Lower lobe of right lung (tissue), 2 donors: Measurements from ENCODE around the gene PLK2. TPM values are rescaled to one million over a fixed set of nuclear protein-coding genes. Genes with fewer than 3 reads are reported as not detected.
A peak's percentile ranks its signal among the peaks of the same experiment; 100 is the strongest.

ENCODE experiments used
- ATAC-seq, 2 donors: fragments of 200-7000 bp; cut with Tn5 transposase; one replicate each; pipeline ENCODE4 v1.9.1; 2020 to 2022; ENCODE audit warnings: mild to moderate bottlenecking in 2 of 2, moderate library complexity in 2 of 2
- DNase-seq: peaks from one replicate; pipeline ENCODE4 v3.0.0-alpha.2; 2020
- H3K27ac ChIP-seq: fragments of 200-600 bp; one replicate; pipeline ENCODE4 v1.8.0; 2022
- H3K27me3 ChIP-seq: fragments of 200-600 bp; one replicate; pipeline ENCODE4 v1.8.0; 2022; ENCODE audit warnings: low read depth
- H3K36me3 ChIP-seq: fragments of 200-600 bp; one replicate; pipeline ENCODE4 v1.8.0; 2022; ENCODE audit warnings: mild to moderate bottlenecking
- H3K4me1 ChIP-seq: fragments of 200-600 bp; one replicate; pipeline ENCODE4 v1.8.0; 2022
- H3K4me3 ChIP-seq: fragments of 200-600 bp; one replicate; pipeline ENCODE4 v1.8.0; 2022; ENCODE audit warnings: mild to moderate bottlenecking
- H3K9me3 ChIP-seq: fragments of 200-600 bp; one replicate; pipeline ENCODE4 v1.8.0; 2022
- intact Hi-C: fragments of 100-400 bp; cut with DNase I; formaldehyde crosslinking; loops from one replicate; pipeline ENCODE4 v1.11.0; 2022
- total RNA-seq: library from RNA; stranded (reverse); fragmentation: NEBNext Ultra II Directional; extraction: Animal tissue kit (Norgen Biotek cat#: 25700); gene quantifications from one replicate; pipeline ENCODE4 v1.2.1, GENCODE V29; 2021
- TF ChIP-seq, protein P1 (sequence below): fragments of 200-600 bp; IDR thresholded peaks from one replicate; pipeline ENCODE4 v1.8.0; 2022; ENCODE audit warnings: antibody characterized with exemption, mild to moderate bottlenecking
- donor health status: DM: no; HTN: yes; CAD: no; lungs with severe emphysema.

The PLK2 gene
- total RNA-seq, 1 donor from 2014 or later, result 37.5 TPM

DNA sequence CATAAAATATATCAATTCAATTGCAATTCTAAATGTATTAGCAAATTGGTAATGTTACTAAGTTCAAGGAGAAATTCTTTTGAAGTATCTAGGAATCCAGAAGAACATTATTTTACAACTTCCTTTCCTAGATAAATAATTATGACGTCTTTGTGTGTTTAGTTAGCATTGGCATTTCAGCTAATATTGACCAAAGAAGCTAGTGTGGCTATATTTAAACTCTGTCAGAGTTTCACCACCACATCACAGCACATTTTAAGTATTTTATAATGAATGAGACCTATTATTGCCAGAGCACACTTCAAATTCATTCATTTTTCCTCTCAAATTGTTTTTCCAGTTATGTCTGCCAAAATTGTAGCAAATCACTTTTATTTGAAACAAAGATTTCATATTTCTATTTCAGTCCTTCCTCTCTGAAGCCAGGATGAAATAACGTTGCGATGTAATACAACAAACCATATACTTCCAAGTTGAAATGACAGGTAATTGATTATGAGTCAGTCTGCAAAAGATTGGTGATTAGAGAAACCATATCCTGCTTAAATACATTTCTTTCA lies 18.9 kb downstream of the PLK2 start:
- TF ChIP-seq, protein P1, sequence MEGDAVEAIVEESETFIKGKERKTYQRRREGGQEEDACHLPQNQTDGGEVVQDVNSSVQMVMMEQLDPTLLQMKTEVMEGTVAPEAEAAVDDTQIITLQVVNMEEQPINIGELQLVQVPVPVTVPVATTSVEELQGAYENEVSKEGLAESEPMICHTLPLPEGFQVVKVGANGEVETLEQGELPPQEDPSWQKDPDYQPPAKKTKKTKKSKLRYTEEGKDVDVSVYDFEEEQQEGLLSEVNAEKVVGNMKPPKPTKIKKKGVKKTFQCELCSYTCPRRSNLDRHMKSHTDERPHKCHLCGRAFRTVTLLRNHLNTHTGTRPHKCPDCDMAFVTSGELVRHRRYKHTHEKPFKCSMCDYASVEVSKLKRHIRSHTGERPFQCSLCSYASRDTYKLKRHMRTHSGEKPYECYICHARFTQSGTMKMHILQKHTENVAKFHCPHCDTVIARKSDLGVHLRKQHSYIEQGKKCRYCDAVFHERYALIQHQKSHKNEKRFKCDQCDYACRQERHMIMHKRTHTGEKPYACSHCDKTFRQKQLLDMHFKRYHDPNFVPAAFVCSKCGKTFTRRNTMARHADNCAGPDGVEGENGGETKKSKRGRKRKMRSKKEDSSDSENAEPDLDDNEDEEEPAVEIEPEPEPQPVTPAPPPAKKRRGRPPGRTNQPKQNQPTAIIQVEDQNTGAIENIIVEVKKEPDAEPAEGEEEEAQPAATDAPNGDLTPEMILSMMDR, result no peak
- Histone ChIP-seq H3K4me1 (no peaks in the 10 kb centered on the region), H3K9me3 (no peaks in the 10 kb centered on the region), H3K4me3 (no peak overlapping the region), H3K27me3 (no peaks in the 10 kb centered on the region), H3K27ac (no peak overlapping the region), H3K36me3 (no peaks in the 10 kb centered on the region)
- intact Hi-C loops, result no loop called here
- DNase-seq (no peak), ATAC-seq (peak in 1 of 2 donors; percentile 81)

DNA sequence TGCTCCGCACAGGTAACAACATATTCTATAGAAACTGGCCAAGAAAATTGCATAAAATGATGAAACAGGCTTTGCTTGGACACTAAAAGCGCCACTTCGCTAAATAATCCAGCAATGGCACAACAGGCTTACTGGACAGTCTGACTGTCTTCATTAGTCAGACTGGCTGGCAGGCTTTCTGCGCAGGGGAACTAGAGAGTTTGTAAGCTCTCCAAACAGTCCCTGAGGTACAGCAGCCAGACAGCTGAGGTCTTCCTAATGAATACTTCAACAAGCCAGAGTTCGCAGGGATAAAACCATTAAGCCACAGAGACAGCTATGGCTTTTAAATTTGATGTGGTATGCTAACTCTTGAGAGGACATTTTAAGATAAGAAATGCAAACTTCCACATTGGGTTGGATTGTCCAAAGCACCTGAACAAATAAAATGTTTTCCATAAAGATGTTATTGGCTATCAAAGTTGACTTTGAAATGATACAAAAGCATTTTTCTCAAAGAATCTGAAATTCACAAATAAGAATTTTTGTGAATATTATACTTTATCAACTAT lies 20.7 kb downstream of the PLK2 start:
- H3K27me3 ChIP-seq, result no peaks in the 10 kb centered on the region
- H3K4me1 ChIP-seq, result no peaks in the 10 kb centered on the region
- H3K4me3 ChIP-seq, result no peak overlapping the region
- H3K27ac ChIP-seq, result no peak overlapping the region
- TF ChIP-seq, protein P1, result no peak
- intact Hi-C loops, result no loop called here
- ATAC-seq, result no peak
- no peak for DNase-seq
- no peaks in the 10 kb centered on the region for H3K9me3 ChIP-seq
- no peaks in the 10 kb centered on the region for H3K36me3 ChIP-seq

DNA sequence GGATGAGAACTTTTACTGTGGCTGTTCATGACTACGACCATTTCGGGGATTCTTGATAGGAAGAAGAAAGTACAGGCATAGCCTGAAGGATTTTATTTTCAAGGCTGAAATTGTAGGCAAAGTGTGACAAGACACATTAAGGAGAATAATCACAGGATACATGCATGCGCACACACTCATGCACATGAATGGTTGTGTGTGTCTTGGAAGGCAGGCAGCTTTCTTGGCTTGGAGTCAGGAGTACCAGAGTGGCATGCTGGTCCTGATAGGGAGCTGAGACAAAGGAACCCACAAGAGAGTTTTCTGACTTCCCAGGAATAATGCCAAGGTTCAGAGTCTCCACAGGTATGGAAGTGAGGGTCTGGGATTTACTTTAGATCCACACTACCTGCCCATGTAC lies 22.2 kb downstream of the PLK2 start:
- TF ChIP-seq, protein P1, result no peak
- Histone ChIP-seq H3K27me3 (no peaks in the 10 kb centered on the region), H3K4me3 (no peak overlapping the region), H3K36me3 (no peaks in the 10 kb centered on the region), H3K4me1 (no peaks in the 10 kb centered on the region), H3K27ac (no peak overlapping the region), H3K9me3 (no peaks in the 10 kb centered on the region)
- intact Hi-C loops, result no loop called here
- DNase-seq, result no peak
- no peak for ATAC-seq

DNA sequence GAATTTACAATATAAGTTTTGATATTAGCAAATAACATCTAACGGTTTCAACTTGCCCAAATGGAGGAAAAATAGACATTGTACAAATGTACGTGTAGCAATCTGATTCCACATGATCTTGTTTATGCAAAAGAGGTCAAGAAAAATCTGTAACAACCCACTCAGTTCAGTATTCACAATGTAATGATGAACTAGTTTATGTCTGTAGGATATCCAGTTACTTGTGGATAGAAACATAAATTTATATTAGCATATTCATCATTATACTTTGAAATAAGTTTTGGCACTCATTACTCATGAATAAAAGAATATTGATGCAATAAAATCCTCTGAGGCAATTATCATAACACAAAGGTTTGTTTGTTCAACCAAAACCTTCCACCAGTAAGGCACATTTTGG lies 28.1 kb downstream of the PLK2 start:
- H3K4me3 ChIP-seq, result no peak overlapping the region
- no peaks in the 10 kb centered on the region for H3K36me3 ChIP-seq
- ATAC-seq (no peak), DNase-seq (no peak)
- TF ChIP-seq, protein P1, result no peak
- no peaks in the 10 kb centered on the region for H3K9me3 ChIP-seq
- no peak overlapping the region for H3K27ac ChIP-seq
- intact Hi-C loops, result no loop called here
- H3K4me1 ChIP-seq, result no peaks in the 10 kb centered on the region
- H3K27me3 ChIP-seq, result no peaks in the 10 kb centered on the region

DNA sequence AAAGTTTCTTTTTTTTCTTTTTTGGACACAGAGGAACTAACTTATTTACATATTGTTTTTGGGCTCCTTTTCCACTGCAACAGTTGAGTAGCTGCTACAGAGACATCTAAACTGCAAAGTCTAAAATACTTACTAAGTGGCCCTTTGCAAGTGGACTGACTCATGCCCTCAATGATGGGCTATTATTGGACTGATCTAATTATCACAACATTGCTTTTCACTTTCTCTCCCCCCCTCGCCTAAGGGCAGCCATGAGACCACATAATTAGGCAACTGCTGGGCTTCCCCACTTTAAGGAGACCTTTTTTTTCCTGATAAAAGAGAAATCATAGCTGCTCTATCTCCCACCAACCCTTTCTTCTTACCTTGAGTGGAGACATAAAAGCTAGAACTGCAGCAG lies 47.0 kb downstream of the PLK2 start:
- no peaks in the 10 kb centered on the region for H3K27me3 ChIP-seq
- H3K36me3 ChIP-seq, result no peaks in the 10 kb centered on the region
- H3K4me1 ChIP-seq, result no peaks in the 10 kb centered on the region
- intact Hi-C loops, result no loop called here
- H3K9me3 ChIP-seq, result no peaks in the 10 kb centered on the region
- TF ChIP-seq, protein P1, result no peak
- DNase-seq (no peak), ATAC-seq (no peak)
- H3K4me3 ChIP-seq, result no peak overlapping the region
- H3K27ac ChIP-seq, result no peak overlapping the region
